ENCODE data around the gene FANCC. TPM values are rescaled to one million over a fixed set of nuclear protein-coding genes. Genes with fewer than 3 reads are reported as not detected.

Gene FANCC
- total RNA-seq, 4 donors from 2014 or later = 3.4 to 12.2 (median 5.6) TPM

DNA sequence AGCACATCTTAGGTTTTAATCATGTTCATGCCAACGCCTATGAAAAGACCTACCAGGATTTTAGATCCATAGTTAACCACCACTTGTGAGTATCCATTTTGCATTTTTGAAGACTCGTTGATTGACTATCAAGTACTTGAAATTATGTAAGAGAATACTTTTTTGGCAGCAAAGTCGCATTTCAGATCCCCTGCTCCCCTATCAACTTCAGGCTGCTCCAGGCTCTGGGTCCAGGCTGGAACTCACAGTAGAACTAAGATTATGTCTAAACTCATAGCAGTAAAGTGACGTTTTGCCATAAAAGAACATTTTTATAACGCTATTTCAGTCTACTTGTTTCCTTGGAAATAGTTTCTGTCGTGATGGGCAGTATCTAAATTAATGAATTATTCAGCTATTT is 267.7 kb downstream of the FANCC start:
- TF ChIP-seq, protein P1, sequence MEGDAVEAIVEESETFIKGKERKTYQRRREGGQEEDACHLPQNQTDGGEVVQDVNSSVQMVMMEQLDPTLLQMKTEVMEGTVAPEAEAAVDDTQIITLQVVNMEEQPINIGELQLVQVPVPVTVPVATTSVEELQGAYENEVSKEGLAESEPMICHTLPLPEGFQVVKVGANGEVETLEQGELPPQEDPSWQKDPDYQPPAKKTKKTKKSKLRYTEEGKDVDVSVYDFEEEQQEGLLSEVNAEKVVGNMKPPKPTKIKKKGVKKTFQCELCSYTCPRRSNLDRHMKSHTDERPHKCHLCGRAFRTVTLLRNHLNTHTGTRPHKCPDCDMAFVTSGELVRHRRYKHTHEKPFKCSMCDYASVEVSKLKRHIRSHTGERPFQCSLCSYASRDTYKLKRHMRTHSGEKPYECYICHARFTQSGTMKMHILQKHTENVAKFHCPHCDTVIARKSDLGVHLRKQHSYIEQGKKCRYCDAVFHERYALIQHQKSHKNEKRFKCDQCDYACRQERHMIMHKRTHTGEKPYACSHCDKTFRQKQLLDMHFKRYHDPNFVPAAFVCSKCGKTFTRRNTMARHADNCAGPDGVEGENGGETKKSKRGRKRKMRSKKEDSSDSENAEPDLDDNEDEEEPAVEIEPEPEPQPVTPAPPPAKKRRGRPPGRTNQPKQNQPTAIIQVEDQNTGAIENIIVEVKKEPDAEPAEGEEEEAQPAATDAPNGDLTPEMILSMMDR (IDR thresholded peaks at IDR 0.05; ENCODE audit: low read depth) = no peak

Small RNA genes lying within 50 kb of the gene (small RNA-seq; reads per million reads assigned to genes)
- gene MIR23B (479 reads per million, percentile 99 among the genes with 10 or more reads in this experiment), gene MIR27B (1,467 reads per million, percentile 99 among the genes with 10 or more reads in this experiment), gene MIR3074 (not detected), gene MIR6081 (not detected), gene RNA5SP288 (4.4 reads per million, percentile 73 among the genes with 10 or more reads in this experiment)

Other genes with a start within 250 kb of the FANCC start
- 10 to 100 TPM in 2 of 4 donors, 1 to 10 TPM in 2; 6.8 to 12.1 (median 8.6) TPM for gene PTCH1, start 199.3 kb upstream of the FANCC start, total RNA-seq

Measured in subcutaneous adipose tissue (tissue), 4 donors.